IMR-90 (cell line): ENCODE measurements around the gene TAGLN2. TPM values are rescaled to one million over a fixed set of nuclear protein-coding genes. Genes with fewer than 3 reads are reported as not detected.

ENCODE experiments used
- ATAC-seq: fragments of 200-7000 bp; cut with Tn5 transposase; 2 replicates; pipeline ENCODE4 v1.9.1; 2020; ENCODE audit warnings: low read depth, mild to moderate bottlenecking, moderate library complexity
- BruUV-seq: library from RNA; stranded (reverse); fragments of 400-500 nt; replicated peaks from 2 replicates; lab custom pipeline; 2021; lab: Mats Ljungman, UMichigan
- CTCF ChIA-PET: fragments of 300-600 bp; formaldehyde crosslinking; extraction: SDS; loops from one replicate; lab custom pipeline; 2021; ENCODE audit warnings: antibody characterized with exemption; lab: Yijun Ruan, JAX
- POLR2A ChIA-PET: fragments of 300-600 bp; sonication (Branson Sonifier 250); formaldehyde crosslinking; loops from one replicate; lab custom pipeline; 2022; ENCODE audit warnings: antibody characterized with exemption; ENCODE audit not compliant: unreplicated experiment; lab: Charles Lee
- DNase-seq: peaks from one replicate; pipeline ENCODE4 v3.0.0; 2013
- H2AFZ ChIP-seq: replicated peaks from 2 replicates; pipeline ENCODE3; 2013; ENCODE audit warnings: low read length, mild to moderate bottlenecking; ENCODE audit not compliant: poor library complexity
- H2AK5ac ChIP-seq: 2 replicates; pipeline ENCODE4 v1.6.1; 2013; ENCODE audit warnings: low read depth, low read length, inconsistent platforms
- H2AK9ac ChIP-seq: replicated peaks from 2 replicates; pipeline ENCODE3; 2013; ENCODE audit warnings: mild to moderate bottlenecking, low read depth, low read length, moderate library complexity; ENCODE audit not compliant: poor library complexity
- H2BK120ac ChIP-seq: 2 replicates; pipeline ENCODE4 v1.6.1; 2013; ENCODE audit warnings: low read depth, low read length, inconsistent platforms
- H2BK15ac ChIP-seq: 3 replicates; pipeline ENCODE4 v1.6.1; 2013; ENCODE audit warnings: low read depth, low read length, inconsistent platforms
- H2BK20ac ChIP-seq: 2 replicates; pipeline ENCODE4 v1.6.1; 2013; ENCODE audit warnings: low read depth, mild to moderate bottlenecking, inconsistent platforms, low read length, moderate library complexity
- H2BK5ac ChIP-seq: 2 replicates; pipeline ENCODE4 v1.6.1; 2013; ENCODE audit warnings: mild to moderate bottlenecking, low read depth, low read length, inconsistent platforms; ENCODE audit not compliant: poor library complexity, severe bottlenecking
- H3K14ac ChIP-seq: replicated peaks from 2 replicates; pipeline ENCODE4 v1.6.1; 2013; ENCODE audit warnings: low read depth, low read length, inconsistent platforms
- H3K18ac ChIP-seq: 2 replicates; pipeline ENCODE4 v1.6.1; 2013; ENCODE audit warnings: low read depth, low read length, control low read depth
- H3K23ac ChIP-seq: 2 replicates; pipeline ENCODE4 v1.6.1; 2013; ENCODE audit warnings: low read depth, low read length, inconsistent platforms
- H3K27ac ChIP-seq: 2 replicates; pipeline ENCODE4 v1.5.1; 2013; ENCODE audit warnings: mild to moderate bottlenecking, control low read depth, low read length; ENCODE audit not compliant: insufficient read depth
- H3K27me3 ChIP-seq: 2 replicates; pipeline ENCODE4 v1.6.1; 2013; ENCODE audit warnings: low read length; ENCODE audit not compliant: control insufficient read depth, insufficient read depth
- H3K36me3 ChIP-seq: 2 replicates; pipeline ENCODE4 v1.6.1; 2013; ENCODE audit warnings: low read length, mixed read lengths; ENCODE audit not compliant: control insufficient read depth, insufficient read depth
- H3K4ac ChIP-seq: 2 replicates; pipeline ENCODE4 v1.6.1; 2013; ENCODE audit warnings: low read depth, low read length, inconsistent platforms
- H3K4me1 ChIP-seq: 2 replicates; pipeline ENCODE4 v1.6.1; 2013; ENCODE audit warnings: low read length, mixed read lengths; ENCODE audit not compliant: control insufficient read depth, insufficient read depth
- H3K4me2 ChIP-seq: 2 replicates; pipeline ENCODE4 v1.6.1; 2013; ENCODE audit warnings: low read depth, mild to moderate bottlenecking, control low read depth, low read length, moderate library complexity
- H3K4me3 ChIP-seq: 2 replicates; pipeline ENCODE4 v1.5.1; 2013; ENCODE audit warnings: low read depth, mild to moderate bottlenecking, control low read depth, low read length, moderate library complexity; ENCODE audit not compliant: insufficient read depth
- H3K56ac ChIP-seq: 2 replicates; pipeline ENCODE4 v1.6.1; 2013; ENCODE audit warnings: low read length, inconsistent platforms; ENCODE audit not compliant: insufficient read depth; ENCODE audit errors: extremely low read depth
- H3K79me1 ChIP-seq, 2 experiments: 2 replicates each; pipeline ENCODE4 v1.6.1; 2013; ENCODE audit warnings: low read length in 2 of 2, inconsistent platforms in 1 of 2, low read depth in 1 of 2
- H3K9ac ChIP-seq: 2 replicates; pipeline ENCODE4 v1.6.1; 2013; ENCODE audit warnings: low read depth, low read length, control low read depth
- H3K9me1 ChIP-seq: 2 replicates; pipeline ENCODE4 v1.6.1; 2013; ENCODE audit warnings: low read length, inconsistent platforms; ENCODE audit not compliant: insufficient read depth
- H3K9me3 ChIP-seq: 2 replicates; pipeline ENCODE4 v1.6.1; 2013; ENCODE audit warnings: low read length; ENCODE audit not compliant: control insufficient read depth, insufficient read depth
- H4K20me1 ChIP-seq: 2 replicates; pipeline ENCODE4 v1.6.1; 2013; ENCODE audit warnings: low read length, inconsistent platforms; ENCODE audit not compliant: insufficient read depth
- H4K5ac ChIP-seq: 2 replicates; pipeline ENCODE4 v1.6.1; 2013; ENCODE audit warnings: mild to moderate bottlenecking, low read depth, low read length, control low read depth
- H4K8ac ChIP-seq, 2 experiments: 2 replicates each; pipeline ENCODE4 v1.6.1; 2013; ENCODE audit warnings: low read depth in 2 of 2, low read length in 2 of 2, control low read depth in 1 of 2, inconsistent platforms in 1 of 2
- H4K91ac ChIP-seq: 2 replicates; pipeline ENCODE4 v1.6.1; 2013; ENCODE audit warnings: low read depth, low read length, inconsistent platforms; ENCODE audit not compliant: insufficient read depth
- BHLHE40 ChIP-seq: fragments of 150-350 bp; IDR thresholded peaks from 2 replicates; pipeline ENCODE4 v1.6.1; 2016; ENCODE audit warnings: mild to moderate bottlenecking, low read depth, low read length
- CHD1 ChIP-seq: IDR thresholded peaks from 2 replicates; pipeline ENCODE4 v1.6.1; 2012; ENCODE audit warnings: low read depth, low read length, improper control_type of control experiment
- ELK1 ChIP-seq: fragments of 150-350 bp; IDR thresholded peaks from 2 replicates; pipeline ENCODE4 v1.6.1; 2016; ENCODE audit warnings: low read depth, mild to moderate bottlenecking, low read length, moderate library complexity, borderline replicate concordance
- POLR2A ChIP-seq: IDR thresholded peaks from 2 replicates; pipeline ENCODE4 v1.6.1; 2012; ENCODE audit warnings: mild to moderate bottlenecking, low read depth, low read length
- RAD21 ChIP-seq: IDR thresholded peaks from 2 replicates; pipeline ENCODE4 v1.6.1; 2012; ENCODE audit warnings: low read length, improper control_type of control experiment
- RCOR1 ChIP-seq: IDR thresholded peaks from 2 replicates; pipeline ENCODE4 v1.6.1; 2012; ENCODE audit warnings: mild to moderate bottlenecking, low read length, improper control_type of control experiment; ENCODE audit not compliant: insufficient replicate concordance
- SMC3 ChIP-seq: fragments of 150-350 bp; IDR thresholded peaks from 2 replicates; pipeline ENCODE4 v1.6.1; 2016; ENCODE audit warnings: low read depth, mild to moderate bottlenecking, antibody characterized with exemption, low read length, moderate library complexity
- WGBS, 2 experiments: methylation state at CpG; one replicate each; pipeline versions ENCODE4 v1.1.5 to v1.1.7; 2013; ENCODE audit warnings: missing lambda C conversion rate in 2 of 2; ENCODE audit not compliant: insufficient read length in 1 of 2; ENCODE audit errors: extremely low coverage in 2 of 2; 5-methylcytosine and 5-hydroxymethylcytosine counted together
- dilution Hi-C: fragments of 300-500 bp; cut with HindIII; formaldehyde crosslinking; loops from one replicate; pipeline ENCODE4 v1.14.3; 2018; ENCODE audit warnings: low sequenced_read_pairs; ENCODE audit not compliant: unreplicated experiment
- in situ Hi-C: fragments of 300-500 bp; cut with MboI; formaldehyde crosslinking; loops from 3 replicates; pipeline ENCODE4 v1.14.3; 2019; ENCODE audit warnings: low sequenced_read_pairs, inconsistent platforms, mixed read lengths
- intact Hi-C: fragments of 100-400 bp; cut with micrococcal nuclease; formaldehyde crosslinking; loops from 2 replicates; pipeline ENCODE4 v1.10.0; 2022
- polyA plus RNA-seq, 3 experiments: library from polyadenylated mRNA; depleted of rRNA; stranded (reverse); fragments of >200 nt; gene quantifications; 2 replicates each; pipeline ENCODE4 v1.2.3, GENCODE V29; 2012; ENCODE audit warnings: low replicate concordance in 1 of 3
- total RNA-seq: library from RNA; depleted of rRNA; stranded (reverse); fragments of >200 nt; gene quantifications from 2 replicates; pipeline ENCODE4 v1.2.3, GENCODE V29; 2012

The TAGLN2 gene
- total and polyA plus RNA-seq, 2 of the 4 experiments (the other 2 are of a cell fraction) = 440 to 634 TPM

- in situ Hi-C loops = loop anchor here (10.0 kb wide), 1 partner anchor 445 kb away; no protein-coding TSS in a partner anchor
- H3K79me1 ChIP-seq = peaks cover 0 to 12% of the 10 kb centered on the region in 2 experiments; a peak in 1 of 4 replicates
- H4K8ac ChIP-seq = no peak overlapping the region
- CTCF ChIA-PET = interaction anchor here (1.1 kb wide), 1 partner anchor 78 kb away, joined by 4 read pairs; no protein-coding TSS in a partner anchor
- no peak overlapping the region for H3K27ac ChIP-seq
- no peak for DNase-seq
- H3K9me3 ChIP-seq = no peaks in the 10 kb centered on the region
- no peaks in the 10 kb centered on the region for H3K36me3 ChIP-seq
- intact Hi-C loops = loop anchor here (10.0 kb wide), 1 partner anchor 285 kb away; no protein-coding TSS in a partner anchor
- H4K91ac ChIP-seq = no peak overlapping the region
- POLR2A ChIA-PET = no interaction called here
- no peak overlapping the region for H3K4me3 ChIP-seq
- BruUV-seq = no TSS peak
- no peak overlapping the region for H3K23ac ChIP-seq
- dilution Hi-C loops = no loop called here
- H3K27me3 ChIP-seq = peaks cover 5% of the 10 kb centered on the region; the same call in 1 of the 2 replicates
- H3K4me1 ChIP-seq = peaks cover 4% of the 10 kb centered on the region
- no peak overlapping the region for H2BK5ac ChIP-seq
- no peak for ATAC-seq
- no peak overlapping the region for H3K9ac ChIP-seq
- H2AK9ac ChIP-seq = no peak overlapping the region
- no peak overlapping the region for H3K4me2 ChIP-seq
- H2BK20ac ChIP-seq = no peak overlapping the region
- no peak overlapping the region for H3K14ac ChIP-seq
- no peak overlapping the region for H4K5ac ChIP-seq
- peaks cover 4% of the 10 kb centered on the region; the same call in 1 of the 2 replicates for H4K20me1 ChIP-seq
- no peak overlapping the region for H3K18ac ChIP-seq
- no peak overlapping the region for H2AK5ac ChIP-seq
- 0 out of 2 replicates have a peak, but pooled peaks cover 3% of the 10 kb centered on the region for H3K9me1 ChIP-seq
- 72% methylated on average over 22 of the region's 48 CpGs; no CpG with 5 or more reads in 1 of the 2 experiments for WGBS, 2 experiments
- TF ChIP-seq RCOR1 = no peak
- TF ChIP-seq CHD1 = no peak
- TF ChIP-seq RAD21 = no peak
- no peak for TF ChIP-seq ELK1
- TF ChIP-seq POLR2A = no peak
- no peak for TF ChIP-seq SMC3
- TF ChIP-seq BHLHE40 = no peak
- H2BK120ac ChIP-seq = no peak overlapping the region
- H3K4ac ChIP-seq = no peak overlapping the region
- H2BK15ac ChIP-seq = no peak overlapping the region
- no peak overlapping the region for H3K56ac ChIP-seq
- H2AFZ ChIP-seq = no peak overlapping the region
Measured at GRCh38 chr1:159929155-159930051, 4.1 kb upstream of the TAGLN2 start.
